Lower lobe of right lung (tissue), 2 donors: Measurements from ENCODE around the gene CUX1. TPM values are rescaled to one million over a fixed set of nuclear protein-coding genes. Genes with fewer than 3 reads are reported as not detected.

ENCODE experiments used
- ATAC-seq, 2 donors: fragments of 200-7000 bp; cut with Tn5 transposase; one replicate each; pipeline ENCODE4 v1.9.1; 2020 to 2022; ENCODE audit warnings: mild to moderate bottlenecking in 2 of 2, moderate library complexity in 2 of 2
- DNase-seq: peaks from one replicate; pipeline ENCODE4 v3.0.0-alpha.2; 2020
- H3K27ac ChIP-seq: fragments of 200-600 bp; one replicate; pipeline ENCODE4 v1.8.0; 2022
- H3K27me3 ChIP-seq: fragments of 200-600 bp; one replicate; pipeline ENCODE4 v1.8.0; 2022; ENCODE audit warnings: low read depth
- H3K36me3 ChIP-seq: fragments of 200-600 bp; one replicate; pipeline ENCODE4 v1.8.0; 2022; ENCODE audit warnings: mild to moderate bottlenecking
- H3K4me1 ChIP-seq: fragments of 200-600 bp; one replicate; pipeline ENCODE4 v1.8.0; 2022
- H3K4me3 ChIP-seq: fragments of 200-600 bp; one replicate; pipeline ENCODE4 v1.8.0; 2022; ENCODE audit warnings: mild to moderate bottlenecking
- H3K9me3 ChIP-seq: fragments of 200-600 bp; one replicate; pipeline ENCODE4 v1.8.0; 2022
- CTCF ChIP-seq: fragments of 200-600 bp; IDR thresholded peaks from one replicate; pipeline ENCODE4 v1.8.0; 2022; ENCODE audit warnings: antibody characterized with exemption, mild to moderate bottlenecking
- intact Hi-C: fragments of 100-400 bp; cut with DNase I; formaldehyde crosslinking; loops from one replicate; pipeline ENCODE4 v1.11.0; 2022
- total RNA-seq: library from RNA; stranded (reverse); fragmentation: NEBNext Ultra II Directional; extraction: Animal tissue kit (Norgen Biotek cat#: 25700); gene quantifications from one replicate; pipeline ENCODE4 v1.2.1, GENCODE V29; 2021
- donor health status: DM: no; HTN: yes; CAD: no; lungs with severe emphysema.

Gene CUX1
- total RNA-seq, 1 donor from 2014 or later: 118 TPM

GRCh38 chr7:102271158-102271798, 453.9 kb downstream of the CUX1 start:
- Histone ChIP-seq H3K4me1 (no peaks in the 10 kb centered on the region), H3K4me3 (no peak overlapping the region), H3K27ac (no peak overlapping the region), H3K36me3 (no peaks in the 10 kb centered on the region), H3K9me3 (no peaks in the 10 kb centered on the region), H3K27me3 (no peaks in the 10 kb centered on the region)
- TF ChIP-seq CTCF: no peak
- intact Hi-C loops: loop anchor here (10.0 kb wide), 1 partner anchor 726 kb away; no protein-coding TSS in a partner anchor
- ATAC-seq (no peak), DNase-seq (no peak)

GRCh38 chr7:102272075-102272916, 454.9 kb downstream of the CUX1 start:
- intact Hi-C loops: loop anchor here (10.0 kb wide), 1 partner anchor 727 kb away; no protein-coding TSS in a partner anchor
- Histone ChIP-seq H3K36me3 (no peaks in the 10 kb centered on the region), H3K4me3 (no peak overlapping the region), H3K9me3 (no peaks in the 10 kb centered on the region), H3K4me1 (no peaks in the 10 kb centered on the region), H3K27me3 (no peaks in the 10 kb centered on the region), H3K27ac (no peak overlapping the region)
- TF ChIP-seq CTCF: peak; percentile 92
- ATAC-seq (peak; percentile 84 to 90), DNase-seq (peak; percentile 84)

- Histone ChIP-seq H3K27me3 (no peaks in the 10 kb centered on the region), H3K4me1 (no peaks in the 10 kb centered on the region), H3K36me3 (no peaks in the 10 kb centered on the region), H3K4me3 (no peak overlapping the region), H3K9me3 (no peaks in the 10 kb centered on the region), H3K27ac (no peak overlapping the region)
- no peak for TF ChIP-seq CTCF
- no peak for DNase-seq
- no peak for ATAC-seq
- intact Hi-C loops: loop anchor here (10.0 kb wide), 1 partner anchor 728 kb away; no protein-coding TSS in a partner anchor
Observed at GRCh38 chr7:102272917-102273748, 455.7 kb downstream of the CUX1 start.

- Histone ChIP-seq H3K27me3 (no peaks in the 10 kb centered on the region), H3K27ac (no peak overlapping the region), H3K9me3 (no peaks in the 10 kb centered on the region), H3K4me3 (no peak overlapping the region), H3K4me1 (no peaks in the 10 kb centered on the region), H3K36me3 (no peaks in the 10 kb centered on the region)
- ATAC-seq (no peak), DNase-seq (no peak)
- intact Hi-C loops: loop anchor here (10.0 kb wide), 1 partner anchor 729 kb away; no protein-coding TSS in a partner anchor
- no peak for TF ChIP-seq CTCF
Observed at GRCh38 chr7:102273749-102274712, 456.6 kb downstream of the CUX1 start.
